Measurements from ENCODE around the gene FAM25C.
"Not testable (repeated sequence)": the region's sequence is repeated elsewhere in the genome, so short reads cannot be mapped to it uniquely, and the experiment has no call there.

DNA sequence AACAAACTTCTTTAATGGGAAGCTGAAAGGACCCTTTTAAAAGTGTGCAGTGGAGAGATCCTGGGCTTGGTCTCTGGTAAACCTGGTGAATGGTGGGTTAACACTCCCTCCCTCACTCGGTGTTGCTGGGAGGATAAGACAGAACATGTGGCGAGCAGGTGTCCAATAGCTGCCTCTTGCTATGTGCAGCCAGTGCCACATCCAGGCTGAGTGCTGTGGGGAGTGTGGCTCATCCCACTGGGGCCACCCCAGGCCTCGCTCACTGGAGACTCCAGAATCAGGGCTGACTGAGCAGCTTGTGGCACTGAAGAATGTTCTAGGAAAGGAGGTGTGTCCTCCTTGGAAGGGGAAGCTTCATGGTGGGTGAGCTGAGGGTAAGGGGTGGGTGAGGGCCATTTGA lies 29.5 kb downstream of the FAM25C start:
- not testable (repeated sequence) for TF ChIP-seq PPARA (CRISPR knock-in tag; IDR thresholded peaks at IDR 0.05; ENCODE audit: borderline replicate concordance); ISL1 (CRISPR knock-in tag; IDR thresholded peaks at IDR 0.05); ARNTL (CRISPR knock-in tag; IDR thresholded peaks at IDR 0.05; ENCODE audit: borderline replicate concordance, low read depth); CSDC2 (CRISPR knock-in tag; IDR thresholded peaks at IDR 0.05); ZFP30 (CRISPR knock-in tag; IDR thresholded peaks at IDR 0.05); ESRRG (CRISPR knock-in tag; IDR thresholded peaks at IDR 0.05); RARB (CRISPR knock-in tag; IDR thresholded peaks at IDR 0.05); ZNF8 (CRISPR knock-in tag; IDR thresholded peaks at IDR 0.05); GLIS3 (CRISPR knock-in tag; IDR thresholded peaks at IDR 0.05); ZNF70 (CRISPR knock-in tag; IDR thresholded peaks at IDR 0.05)
- TF ChIP-seq, protein P1, sequence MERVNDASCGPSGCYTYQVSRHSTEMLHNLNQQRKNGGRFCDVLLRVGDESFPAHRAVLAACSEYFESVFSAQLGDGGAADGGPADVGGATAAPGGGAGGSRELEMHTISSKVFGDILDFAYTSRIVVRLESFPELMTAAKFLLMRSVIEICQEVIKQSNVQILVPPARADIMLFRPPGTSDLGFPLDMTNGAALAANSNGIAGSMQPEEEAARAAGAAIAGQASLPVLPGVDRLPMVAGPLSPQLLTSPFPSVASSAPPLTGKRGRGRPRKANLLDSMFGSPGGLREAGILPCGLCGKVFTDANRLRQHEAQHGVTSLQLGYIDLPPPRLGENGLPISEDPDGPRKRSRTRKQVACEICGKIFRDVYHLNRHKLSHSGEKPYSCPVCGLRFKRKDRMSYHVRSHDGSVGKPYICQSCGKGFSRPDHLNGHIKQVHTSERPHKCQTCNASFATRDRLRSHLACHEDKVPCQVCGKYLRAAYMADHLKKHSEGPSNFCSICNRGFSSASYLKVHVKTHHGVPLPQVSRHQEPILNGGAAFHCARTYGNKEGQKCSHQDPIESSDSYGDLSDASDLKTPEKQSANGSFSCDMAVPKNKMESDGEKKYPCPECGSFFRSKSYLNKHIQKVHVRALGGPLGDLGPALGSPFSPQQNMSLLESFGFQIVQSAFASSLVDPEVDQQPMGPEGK (CRISPR knock-in tag; IDR thresholded peaks at IDR 0.05; ENCODE audit: borderline replicate concordance) = not testable (repeated sequence)
- TF ChIP-seq, protein P2, sequence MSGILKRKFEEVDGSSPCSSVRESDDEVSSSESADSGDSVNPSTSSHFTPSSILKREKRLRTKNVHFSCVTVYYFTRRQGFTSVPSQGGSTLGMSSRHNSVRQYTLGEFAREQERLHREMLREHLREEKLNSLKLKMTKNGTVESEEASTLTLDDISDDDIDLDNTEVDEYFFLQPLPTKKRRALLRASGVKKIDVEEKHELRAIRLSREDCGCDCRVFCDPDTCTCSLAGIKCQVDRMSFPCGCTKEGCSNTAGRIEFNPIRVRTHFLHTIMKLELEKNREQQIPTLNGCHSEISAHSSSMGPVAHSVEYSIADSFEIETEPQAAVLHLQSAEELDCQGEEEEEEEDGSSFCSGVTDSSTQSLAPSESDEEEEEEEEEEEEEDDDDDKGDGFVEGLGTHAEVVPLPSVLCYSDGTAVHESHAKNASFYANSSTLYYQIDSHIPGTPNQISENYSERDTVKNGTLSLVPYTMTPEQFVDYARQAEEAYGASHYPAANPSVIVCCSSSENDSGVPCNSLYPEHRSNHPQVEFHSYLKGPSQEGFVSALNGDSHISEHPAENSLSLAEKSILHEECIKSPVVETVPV (CRISPR knock-in tag; IDR thresholded peaks at IDR 0.05) = not testable (repeated sequence)

All from SK-N-SH treated with all-trans-retinoic acid at 6 μM for 48 hours (cell line).